WTC11 (cell line): ENCODE data around the gene FLOT2. TPM values are rescaled to one million over a fixed set of nuclear protein-coding genes. Genes with fewer than 3 reads are reported as not detected.

Experiments used
- ATAC-seq: fragments of 200-7000 bp; cut with Tn5 transposase; 2 replicates; pipeline ENCODE4 v1.10.0; 2021; ENCODE audit warnings: mild to moderate bottlenecking, moderate library complexity
- CTCF ChIA-PET: fragments of 300-600 bp; sonication (Branson Sonifier 250); formaldehyde crosslinking; loops from one replicate; lab custom pipeline; 2021; ENCODE audit warnings: antibody characterized with exemption; lab: Charles Lee
- POLR2A ChIA-PET: fragments of 350-600 bp; sonication (Branson Sonifier 250); formaldehyde crosslinking; loops from one replicate; lab custom pipeline; 2021; ENCODE audit warnings: antibody characterized with exemption; lab: Charles Lee
- DNase-seq: peaks from one replicate; pipeline ENCODE4 v3.0.0; 2021; ENCODE audit warnings: low spot score
- H3K27ac Mint-ChIP-seq: 2 replicates; pipeline ENCODE4 v1.8.0; 2021; ENCODE audit warnings: mixed read lengths
- H3K27me3 Mint-ChIP-seq: 2 replicates; pipeline ENCODE4 v1.8.0; 2021; ENCODE audit warnings: low read depth, mild to moderate bottlenecking, moderate library complexity, mixed read lengths
- H3K36me3 Mint-ChIP-seq: 2 replicates; pipeline ENCODE4 v1.8.0; 2021; ENCODE audit warnings: mixed read lengths
- H3K4me1 Mint-ChIP-seq: 2 replicates; pipeline ENCODE4 v1.8.0; 2022; ENCODE audit warnings: mixed read lengths
- H3K4me3 Mint-ChIP-seq: 2 replicates; pipeline ENCODE4 v1.8.0; 2021; ENCODE audit warnings: mild to moderate bottlenecking, moderate library complexity, mixed read lengths
- H3K9me3 Mint-ChIP-seq: 2 replicates; pipeline ENCODE4 v1.8.0; 2021; ENCODE audit warnings: mixed read lengths
- EMX1 ChIP-seq: fragments of 250-450 bp; sonication (Bioruptor Pico); IDR thresholded peaks from 2 replicates; pipeline ENCODE4 v1.8.0; 2021; ENCODE audit warnings: mild to moderate bottlenecking
- ESRRA ChIP-seq: sonication (generic); formaldehyde crosslinking; IDR thresholded peaks from 2 replicates; pipeline ENCODE4 v1.8.1; 2022; ENCODE audit warnings: mild to moderate bottlenecking, missing genetic modification reagents, borderline replicate concordance
- ETV6 ChIP-seq: sonication (generic); formaldehyde crosslinking; IDR thresholded peaks from 2 replicates; pipeline ENCODE4 v1.8.1; 2022; ENCODE audit warnings: mild to moderate bottlenecking, missing genetic modification reagents
- FOXK1 ChIP-seq: sonication (generic); formaldehyde crosslinking; IDR thresholded peaks from 2 replicates; pipeline ENCODE4 v1.8.0; 2022; ENCODE audit warnings: mild to moderate bottlenecking, moderate library complexity, missing genetic modification reagents
- JAZF1 ChIP-seq: fragments of 250-450 bp; sonication (Bioruptor Pico); IDR thresholded peaks from 2 replicates; pipeline ENCODE4 v1.9.0; 2021; ENCODE audit warnings: moderate library complexity, mild to moderate bottlenecking, inconsistent platforms
- JUN ChIP-seq: sonication (generic); formaldehyde crosslinking; IDR thresholded peaks from 2 replicates; pipeline ENCODE4 v1.8.0; 2023; ENCODE audit warnings: mild to moderate bottlenecking, missing genetic modification reagents
- MYBL2 ChIP-seq: sonication (generic); formaldehyde crosslinking; IDR thresholded peaks from 2 replicates; pipeline ENCODE4 v1.8.1; 2023; ENCODE audit warnings: mild to moderate bottlenecking, moderate library complexity, missing genetic modification reagents
- NFE2L1 ChIP-seq: sonication (generic); formaldehyde crosslinking; IDR thresholded peaks from 2 replicates; pipeline ENCODE4 v1.8.1; 2023; ENCODE audit warnings: missing genetic modification reagents
- PRRX2 ChIP-seq: fragments of 250-450 bp; sonication (Bioruptor Pico); IDR thresholded peaks from 2 replicates; pipeline ENCODE4 v1.8.0; 2021; ENCODE audit warnings: mild to moderate bottlenecking
- ZNF138 ChIP-seq: sonication (generic); formaldehyde crosslinking; conservative IDR thresholded peaks from 2 replicates; pipeline ENCODE4 v1.8.1; 2022; ENCODE audit warnings: mild to moderate bottlenecking, moderate library complexity, missing genetic modification reagents
- ZNF416 ChIP-seq: fragments of 250-450 bp; sonication (Bioruptor Pico); IDR thresholded peaks from 2 replicates; pipeline ENCODE4 v1.9.0; 2021; ENCODE audit warnings: mild to moderate bottlenecking, inconsistent platforms
- total RNA-seq: library from RNA; stranded (reverse); gene quantifications from 3 replicates; pipeline ENCODE4 v1.2.3, GENCODE V29; 2021
- TF ChIP-seq, protein P1 (sequence below): sonication (generic); formaldehyde crosslinking; conservative IDR thresholded peaks from 2 replicates; pipeline ENCODE4 v1.8.1; 2022; ENCODE audit warnings: mild to moderate bottlenecking, missing genetic modification reagents
- TF ChIP-seq, protein P2 (sequence below): fragments of 250-450 bp; sonication (Bioruptor Pico); IDR thresholded peaks from 2 replicates; pipeline ENCODE4 v2.1.2; 2022; ENCODE audit warnings: mild to moderate bottlenecking, moderate library complexity
- TF ChIP-seq, protein P3 (sequence below): sonication (generic); formaldehyde crosslinking; IDR thresholded peaks from 2 replicates; pipeline ENCODE4 v1.8.0; 2022; ENCODE audit warnings: mild to moderate bottlenecking, missing genetic modification reagents
- TF ChIP-seq, protein P4 (sequence below): fragments of 250-450 bp; sonication (Bioruptor Pico); IDR thresholded peaks from 2 replicates; pipeline ENCODE4 v1.9.0; 2021; ENCODE audit warnings: mild to moderate bottlenecking
- TF ChIP-seq, protein P5 (sequence below): sonication (generic); formaldehyde crosslinking; IDR thresholded peaks from 2 replicates; pipeline ENCODE4 v1.8.0; 2023; ENCODE audit warnings: missing genetic modification reagents
- TF ChIP-seq, protein P6 (sequence below): sonication (generic); formaldehyde crosslinking; IDR thresholded peaks from 2 replicates; pipeline ENCODE4 v1.8.0; 2023; ENCODE audit warnings: missing genetic modification reagents, mild to moderate bottlenecking, borderline replicate concordance
- TF ChIP-seq, protein P7 (sequence below): sonication (generic); formaldehyde crosslinking; IDR thresholded peaks from 2 replicates; pipeline ENCODE4 v1.8.1; 2023; ENCODE audit warnings: mild to moderate bottlenecking, missing genetic modification reagents
- TF ChIP-seq, protein P8 (sequence below): sonication (generic); formaldehyde crosslinking; IDR thresholded peaks from 2 replicates; pipeline ENCODE4 v1.8.0; 2022; ENCODE audit warnings: mild to moderate bottlenecking, missing genetic modification reagents
- TF ChIP-seq, protein P9 (sequence below): sonication (generic); formaldehyde crosslinking; IDR thresholded peaks from 2 replicates; pipeline ENCODE4 v1.8.0; 2022; ENCODE audit warnings: mild to moderate bottlenecking, missing genetic modification reagents

FLOT2 gene
- total RNA-seq, 1 experiment from 2014 or later: 139 TPM

DNA sequence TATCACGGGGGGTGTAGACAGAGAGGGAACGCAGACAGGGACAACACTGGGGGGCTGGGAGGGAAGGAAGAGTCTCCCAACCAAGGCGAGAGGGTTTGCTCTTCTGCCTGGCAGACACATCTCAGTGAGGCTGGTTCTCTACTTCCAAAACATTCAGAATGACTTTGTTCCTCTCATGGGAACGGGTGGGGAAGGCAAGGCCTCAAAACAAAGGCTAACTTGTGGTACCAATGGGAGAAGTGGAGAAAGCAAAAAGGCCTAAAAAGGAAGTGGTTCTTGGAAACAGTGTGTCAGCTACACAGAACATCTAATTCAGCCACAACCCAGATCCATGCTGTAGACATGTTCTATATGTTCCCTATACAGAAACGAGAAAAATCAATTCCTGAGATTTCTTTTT is 7.5 kb downstream of the FLOT2 start:
- Mint-ChIP-seq H3K4me3 (no peak overlapping the region), H3K4me1 (peaks cover 8% of the 10 kb centered on the region), H3K36me3 (peaks cover 8% of the 10 kb centered on the region), H3K27ac (no peak overlapping the region), H3K9me3 (no peaks in the 10 kb centered on the region), H3K27me3 (no peaks in the 10 kb centered on the region)
- DNase-seq (no peak), ATAC-seq (no peak)
- POLR2A ChIA-PET: interaction anchor here (0.7 kb wide), 1 partner anchor 15 kb away, joined by 4 read pairs; no protein-coding TSS in a partner anchor
- TF ChIP-seq PRRX2 (CRISPR knock-in tag) (no peak), ESRRA (CRISPR knock-in tag) (no peak), ZNF416 (CRISPR knock-in tag) (no peak), NFE2L1 (CRISPR knock-in tag) (no peak), EMX1 (no peak), ZNF138 (CRISPR knock-in tag) (no peak), ETV6 (CRISPR knock-in tag) (no peak), JUN (CRISPR knock-in tag) (no peak), FOXK1 (no peak), JAZF1 (CRISPR knock-in tag) (no peak), MYBL2 (CRISPR knock-in tag) (no peak)
- TF ChIP-seq, protein P1, sequence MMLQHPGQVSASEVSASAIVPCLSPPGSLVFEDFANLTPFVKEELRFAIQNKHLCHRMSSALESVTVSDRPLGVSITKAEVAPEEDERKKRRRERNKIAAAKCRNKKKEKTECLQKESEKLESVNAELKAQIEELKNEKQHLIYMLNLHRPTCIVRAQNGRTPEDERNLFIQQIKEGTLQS: no peak
- TF ChIP-seq, protein P2, sequence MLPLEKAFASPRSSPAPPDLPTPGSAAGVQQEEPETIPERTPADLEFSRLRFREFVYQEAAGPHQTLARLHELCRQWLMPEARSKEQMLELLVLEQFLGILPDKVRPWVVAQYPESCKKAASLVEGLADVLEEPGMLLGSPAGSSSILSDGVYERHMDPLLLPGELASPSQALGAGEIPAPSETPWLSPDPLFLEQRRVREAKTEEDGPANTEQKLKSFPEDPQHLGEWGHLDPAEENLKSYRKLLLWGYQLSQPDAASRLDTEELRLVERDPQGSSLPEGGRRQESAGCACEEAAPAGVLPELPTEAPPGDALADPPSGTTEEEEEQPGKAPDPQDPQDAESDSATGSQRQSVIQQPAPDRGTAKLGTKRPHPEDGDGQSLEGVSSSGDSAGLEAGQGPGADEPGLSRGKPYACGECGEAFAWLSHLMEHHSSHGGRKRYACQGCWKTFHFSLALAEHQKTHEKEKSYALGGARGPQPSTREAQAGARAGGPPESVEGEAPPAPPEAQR (CRISPR knock-in tag): no peak
- TF ChIP-seq, protein P3, sequence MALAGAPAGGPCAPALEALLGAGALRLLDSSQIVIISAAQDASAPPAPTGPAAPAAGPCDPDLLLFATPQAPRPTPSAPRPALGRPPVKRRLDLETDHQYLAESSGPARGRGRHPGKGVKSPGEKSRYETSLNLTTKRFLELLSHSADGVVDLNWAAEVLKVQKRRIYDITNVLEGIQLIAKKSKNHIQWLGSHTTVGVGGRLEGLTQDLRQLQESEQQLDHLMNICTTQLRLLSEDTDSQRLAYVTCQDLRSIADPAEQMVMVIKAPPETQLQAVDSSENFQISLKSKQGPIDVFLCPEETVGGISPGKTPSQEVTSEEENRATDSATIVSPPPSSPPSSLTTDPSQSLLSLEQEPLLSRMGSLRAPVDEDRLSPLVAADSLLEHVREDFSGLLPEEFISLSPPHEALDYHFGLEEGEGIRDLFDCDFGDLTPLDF (CRISPR knock-in tag): no peak
- TF ChIP-seq, protein P4, sequence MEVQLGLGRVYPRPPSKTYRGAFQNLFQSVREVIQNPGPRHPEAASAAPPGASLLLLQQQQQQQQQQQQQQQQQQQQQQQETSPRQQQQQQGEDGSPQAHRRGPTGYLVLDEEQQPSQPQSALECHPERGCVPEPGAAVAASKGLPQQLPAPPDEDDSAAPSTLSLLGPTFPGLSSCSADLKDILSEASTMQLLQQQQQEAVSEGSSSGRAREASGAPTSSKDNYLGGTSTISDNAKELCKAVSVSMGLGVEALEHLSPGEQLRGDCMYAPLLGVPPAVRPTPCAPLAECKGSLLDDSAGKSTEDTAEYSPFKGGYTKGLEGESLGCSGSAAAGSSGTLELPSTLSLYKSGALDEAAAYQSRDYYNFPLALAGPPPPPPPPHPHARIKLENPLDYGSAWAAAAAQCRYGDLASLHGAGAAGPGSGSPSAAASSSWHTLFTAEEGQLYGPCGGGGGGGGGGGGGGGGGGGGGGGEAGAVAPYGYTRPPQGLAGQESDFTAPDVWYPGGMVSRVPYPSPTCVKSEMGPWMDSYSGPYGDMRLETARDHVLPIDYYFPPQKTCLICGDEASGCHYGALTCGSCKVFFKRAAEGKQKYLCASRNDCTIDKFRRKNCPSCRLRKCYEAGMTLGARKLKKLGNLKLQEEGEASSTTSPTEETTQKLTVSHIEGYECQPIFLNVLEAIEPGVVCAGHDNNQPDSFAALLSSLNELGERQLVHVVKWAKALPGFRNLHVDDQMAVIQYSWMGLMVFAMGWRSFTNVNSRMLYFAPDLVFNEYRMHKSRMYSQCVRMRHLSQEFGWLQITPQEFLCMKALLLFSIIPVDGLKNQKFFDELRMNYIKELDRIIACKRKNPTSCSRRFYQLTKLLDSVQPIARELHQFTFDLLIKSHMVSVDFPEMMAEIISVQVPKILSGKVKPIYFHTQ (CRISPR knock-in tag): no peak
- TF ChIP-seq, protein P5, sequence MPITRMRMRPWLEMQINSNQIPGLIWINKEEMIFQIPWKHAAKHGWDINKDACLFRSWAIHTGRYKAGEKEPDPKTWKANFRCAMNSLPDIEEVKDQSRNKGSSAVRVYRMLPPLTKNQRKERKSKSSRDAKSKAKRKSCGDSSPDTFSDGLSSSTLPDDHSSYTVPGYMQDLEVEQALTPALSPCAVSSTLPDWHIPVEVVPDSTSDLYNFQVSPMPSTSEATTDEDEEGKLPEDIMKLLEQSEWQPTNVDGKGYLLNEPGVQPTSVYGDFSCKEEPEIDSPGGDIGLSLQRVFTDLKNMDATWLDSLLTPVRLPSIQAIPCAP (CRISPR knock-in tag): no peak
- TF ChIP-seq, protein P6, sequence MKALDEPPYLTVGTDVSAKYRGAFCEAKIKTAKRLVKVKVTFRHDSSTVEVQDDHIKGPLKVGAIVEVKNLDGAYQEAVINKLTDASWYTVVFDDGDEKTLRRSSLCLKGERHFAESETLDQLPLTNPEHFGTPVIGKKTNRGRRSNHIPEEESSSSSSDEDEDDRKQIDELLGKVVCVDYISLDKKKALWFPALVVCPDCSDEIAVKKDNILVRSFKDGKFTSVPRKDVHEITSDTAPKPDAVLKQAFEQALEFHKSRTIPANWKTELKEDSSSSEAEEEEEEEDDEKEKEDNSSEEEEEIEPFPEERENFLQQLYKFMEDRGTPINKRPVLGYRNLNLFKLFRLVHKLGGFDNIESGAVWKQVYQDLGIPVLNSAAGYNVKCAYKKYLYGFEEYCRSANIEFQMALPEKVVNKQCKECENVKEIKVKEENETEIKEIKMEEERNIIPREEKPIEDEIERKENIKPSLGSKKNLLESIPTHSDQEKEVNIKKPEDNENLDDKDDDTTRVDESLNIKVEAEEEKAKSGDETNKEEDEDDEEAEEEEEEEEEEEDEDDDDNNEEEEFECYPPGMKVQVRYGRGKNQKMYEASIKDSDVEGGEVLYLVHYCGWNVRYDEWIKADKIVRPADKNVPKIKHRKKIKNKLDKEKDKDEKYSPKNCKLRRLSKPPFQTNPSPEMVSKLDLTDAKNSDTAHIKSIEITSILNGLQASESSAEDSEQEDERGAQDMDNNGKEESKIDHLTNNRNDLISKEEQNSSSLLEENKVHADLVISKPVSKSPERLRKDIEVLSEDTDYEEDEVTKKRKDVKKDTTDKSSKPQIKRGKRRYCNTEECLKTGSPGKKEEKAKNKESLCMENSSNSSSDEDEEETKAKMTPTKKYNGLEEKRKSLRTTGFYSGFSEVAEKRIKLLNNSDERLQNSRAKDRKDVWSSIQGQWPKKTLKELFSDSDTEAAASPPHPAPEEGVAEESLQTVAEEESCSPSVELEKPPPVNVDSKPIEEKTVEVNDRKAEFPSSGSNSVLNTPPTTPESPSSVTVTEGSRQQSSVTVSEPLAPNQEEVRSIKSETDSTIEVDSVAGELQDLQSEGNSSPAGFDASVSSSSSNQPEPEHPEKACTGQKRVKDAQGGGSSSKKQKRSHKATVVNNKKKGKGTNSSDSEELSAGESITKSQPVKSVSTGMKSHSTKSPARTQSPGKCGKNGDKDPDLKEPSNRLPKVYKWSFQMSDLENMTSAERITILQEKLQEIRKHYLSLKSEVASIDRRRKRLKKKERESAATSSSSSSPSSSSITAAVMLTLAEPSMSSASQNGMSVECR (CRISPR knock-in tag): no peak
- TF ChIP-seq, protein P7, sequence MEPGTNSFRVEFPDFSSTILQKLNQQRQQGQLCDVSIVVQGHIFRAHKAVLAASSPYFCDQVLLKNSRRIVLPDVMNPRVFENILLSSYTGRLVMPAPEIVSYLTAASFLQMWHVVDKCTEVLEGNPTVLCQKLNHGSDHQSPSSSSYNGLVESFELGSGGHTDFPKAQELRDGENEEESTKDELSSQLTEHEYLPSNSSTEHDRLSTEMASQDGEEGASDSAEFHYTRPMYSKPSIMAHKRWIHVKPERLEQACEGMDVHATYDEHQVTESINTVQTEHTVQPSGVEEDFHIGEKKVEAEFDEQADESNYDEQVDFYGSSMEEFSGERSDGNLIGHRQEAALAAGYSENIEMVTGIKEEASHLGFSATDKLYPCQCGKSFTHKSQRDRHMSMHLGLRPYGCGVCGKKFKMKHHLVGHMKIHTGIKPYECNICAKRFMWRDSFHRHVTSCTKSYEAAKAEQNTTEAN (CRISPR knock-in tag): no peak
- TF ChIP-seq, protein P8, sequence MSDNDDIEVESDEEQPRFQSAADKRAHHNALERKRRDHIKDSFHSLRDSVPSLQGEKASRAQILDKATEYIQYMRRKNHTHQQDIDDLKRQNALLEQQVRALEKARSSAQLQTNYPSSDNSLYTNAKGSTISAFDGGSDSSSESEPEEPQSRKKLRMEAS: no peak
- TF ChIP-seq, protein P9, sequence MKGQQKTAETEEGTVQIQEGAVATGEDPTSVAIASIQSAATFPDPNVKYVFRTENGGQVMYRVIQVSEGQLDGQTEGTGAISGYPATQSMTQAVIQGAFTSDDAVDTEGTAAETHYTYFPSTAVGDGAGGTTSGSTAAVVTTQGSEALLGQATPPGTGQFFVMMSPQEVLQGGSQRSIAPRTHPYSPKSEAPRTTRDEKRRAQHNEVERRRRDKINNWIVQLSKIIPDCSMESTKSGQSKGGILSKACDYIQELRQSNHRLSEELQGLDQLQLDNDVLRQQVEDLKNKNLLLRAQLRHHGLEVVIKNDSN: no peak
- CTCF ChIA-PET: interaction anchor here (1.4 kb wide), 1 partner anchor 227 kb away, joined by 8 read pairs; no protein-coding TSS in a partner anchor
